Neural crest cell (in vitro differentiated cells): Measurements from ENCODE around the gene GABRG3. TPM values are rescaled to one million over a fixed set of nuclear protein-coding genes. Genes with fewer than 3 reads are reported as not detected.
A peak's percentile ranks its signal among the peaks of the same experiment; 100 is the strongest.

ENCODE experiments used
- DNase-seq: peaks from one replicate; pipeline ENCODE4 v3.0.0; 2021; ENCODE audit warnings: low read depth, mixed read lengths, low spot score
- H3K27ac Mint-ChIP-seq: one replicate; pipeline ENCODE4 v1.8.0; 2021; ENCODE audit warnings: mild to moderate bottlenecking, mixed read lengths; ENCODE audit not compliant: unreplicated experiment
- H3K27me3 Mint-ChIP-seq: 2 replicates; pipeline ENCODE4 v1.8.0; 2021; ENCODE audit warnings: low read depth, mild to moderate bottlenecking, mixed read lengths
- H3K36me3 Mint-ChIP-seq: 2 replicates; pipeline ENCODE4 v1.8.0; 2021; ENCODE audit warnings: low read depth, mild to moderate bottlenecking, mixed read lengths
- H3K4me1 Mint-ChIP-seq: 2 replicates; pipeline ENCODE4 v1.8.0; 2021; ENCODE audit warnings: mixed read lengths
- H3K4me3 Mint-ChIP-seq: one replicate; pipeline ENCODE4 v1.8.0; 2021; ENCODE audit warnings: mild to moderate bottlenecking, mixed read lengths
- H3K9me3 Mint-ChIP-seq: 2 replicates; pipeline ENCODE4 v1.8.0; 2021; ENCODE audit warnings: mixed read lengths
- total RNA-seq: library from RNA; stranded (reverse); gene quantifications from 2 replicates; pipeline ENCODE4 v1.2.1, GENCODE V29; 2021
- TF ChIP-seq, protein P1 (sequence below): fragments of 200-600 bp; sonication (generic); conservative IDR thresholded peaks from 2 replicates; pipeline ENCODE4 v1.5.0; 2021; ENCODE audit warnings: antibody characterized with exemption, mild to moderate bottlenecking

GABRG3 gene
- total RNA-seq, 1 donor from 2014 or later: 4.5 TPM

DNA sequence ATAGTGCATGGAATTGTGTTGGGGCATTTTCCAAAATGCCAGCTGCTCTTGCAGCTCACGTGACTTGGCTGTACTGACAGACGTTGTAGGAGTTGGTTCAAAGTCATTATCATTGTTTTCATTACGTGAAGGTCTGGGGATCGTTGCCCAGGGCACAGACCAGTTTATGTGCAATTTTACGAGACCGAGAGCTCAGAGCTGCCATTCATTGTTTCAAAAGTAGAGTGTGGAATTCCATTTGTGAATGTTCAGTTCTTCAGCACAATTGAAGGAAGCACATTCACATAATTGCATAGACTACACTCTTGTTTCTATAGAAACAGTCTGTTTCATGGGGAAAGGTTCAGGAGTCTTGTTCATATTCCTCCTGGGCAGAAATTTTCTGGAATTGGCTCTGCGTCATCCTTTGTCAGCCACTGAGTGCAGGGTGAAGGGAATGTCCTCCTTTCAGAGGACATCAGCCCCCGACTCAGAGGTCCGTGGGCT lies 54.5 kb downstream of the GABRG3 start:
- H3K4me3 Mint-ChIP-seq: no peak overlapping the region
- H3K9me3 Mint-ChIP-seq: peaks cover 2% of the 10 kb centered on the region
- peaks cover 28% of the 10 kb centered on the region for H3K4me1 Mint-ChIP-seq
- no peaks in the 10 kb centered on the region for H3K36me3 Mint-ChIP-seq
- no peaks in the 10 kb centered on the region for H3K27me3 Mint-ChIP-seq
- H3K27ac Mint-ChIP-seq: peak overlapping the region; percentile 8
- TF ChIP-seq, protein P1, sequence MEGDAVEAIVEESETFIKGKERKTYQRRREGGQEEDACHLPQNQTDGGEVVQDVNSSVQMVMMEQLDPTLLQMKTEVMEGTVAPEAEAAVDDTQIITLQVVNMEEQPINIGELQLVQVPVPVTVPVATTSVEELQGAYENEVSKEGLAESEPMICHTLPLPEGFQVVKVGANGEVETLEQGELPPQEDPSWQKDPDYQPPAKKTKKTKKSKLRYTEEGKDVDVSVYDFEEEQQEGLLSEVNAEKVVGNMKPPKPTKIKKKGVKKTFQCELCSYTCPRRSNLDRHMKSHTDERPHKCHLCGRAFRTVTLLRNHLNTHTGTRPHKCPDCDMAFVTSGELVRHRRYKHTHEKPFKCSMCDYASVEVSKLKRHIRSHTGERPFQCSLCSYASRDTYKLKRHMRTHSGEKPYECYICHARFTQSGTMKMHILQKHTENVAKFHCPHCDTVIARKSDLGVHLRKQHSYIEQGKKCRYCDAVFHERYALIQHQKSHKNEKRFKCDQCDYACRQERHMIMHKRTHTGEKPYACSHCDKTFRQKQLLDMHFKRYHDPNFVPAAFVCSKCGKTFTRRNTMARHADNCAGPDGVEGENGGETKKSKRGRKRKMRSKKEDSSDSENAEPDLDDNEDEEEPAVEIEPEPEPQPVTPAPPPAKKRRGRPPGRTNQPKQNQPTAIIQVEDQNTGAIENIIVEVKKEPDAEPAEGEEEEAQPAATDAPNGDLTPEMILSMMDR: no peak
- DNase-seq: no peak

DNA sequence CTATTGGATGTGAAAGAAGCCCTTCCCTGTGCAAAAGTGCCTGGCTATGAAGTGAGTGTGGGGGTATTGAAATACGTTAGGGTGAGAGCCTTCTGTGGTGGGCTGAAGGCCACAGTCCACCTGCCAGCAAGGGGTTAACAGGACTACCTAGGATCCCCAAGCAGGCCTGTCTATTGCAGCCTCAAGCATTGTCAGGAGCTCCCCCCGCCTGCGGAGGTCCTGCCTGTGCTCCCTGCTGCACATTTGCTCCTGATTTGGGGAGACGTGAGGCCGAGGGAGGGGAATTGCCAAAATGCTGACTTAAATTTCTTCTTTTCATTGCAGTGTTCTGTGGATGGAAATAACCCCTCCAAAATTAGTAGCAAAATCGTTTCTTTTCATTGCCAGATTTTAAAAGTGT lies 56.2 kb downstream of the GABRG3 start:
- Mint-ChIP-seq H3K27ac (no peak overlapping the region), H3K4me1 (peaks cover 28% of the 10 kb centered on the region), H3K9me3 (peaks cover 2% of the 10 kb centered on the region), H3K36me3 (no peaks in the 10 kb centered on the region), H3K27me3 (no peaks in the 10 kb centered on the region), H3K4me3 (no peak overlapping the region)
- TF ChIP-seq, protein P1: no peak
- DNase-seq: no peak

DNA sequence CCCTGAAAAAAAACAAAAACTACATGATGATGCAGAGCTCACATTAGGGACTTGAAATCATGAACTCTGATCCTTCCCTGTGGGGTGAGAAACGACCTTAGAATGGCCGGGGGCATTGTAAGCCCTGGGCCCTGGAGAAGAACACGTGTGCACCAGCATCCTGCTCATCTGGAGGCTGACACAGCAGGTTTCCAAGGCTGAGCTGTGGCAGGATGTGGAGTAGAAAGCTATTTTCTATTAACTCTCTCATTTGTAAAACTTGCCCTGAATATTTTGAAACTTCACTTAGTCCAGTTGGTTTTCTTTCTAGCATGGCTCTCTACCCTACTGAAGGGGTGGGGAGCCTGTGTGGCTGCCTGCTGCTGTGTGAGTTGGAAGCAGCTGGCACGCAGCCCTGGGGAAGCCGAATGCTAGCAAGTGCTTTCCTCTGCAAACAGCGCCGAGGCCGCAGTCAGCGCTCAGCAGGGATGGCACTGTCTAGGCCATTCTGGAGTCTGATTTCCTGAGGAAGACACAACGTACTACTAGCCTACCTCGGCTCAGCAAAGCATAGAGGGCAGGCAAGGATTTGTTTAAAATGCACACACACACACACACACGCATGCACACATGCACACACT lies 58.0 kb downstream of the GABRG3 start:
- H3K27me3 Mint-ChIP-seq: no peaks in the 10 kb centered on the region

DNA sequence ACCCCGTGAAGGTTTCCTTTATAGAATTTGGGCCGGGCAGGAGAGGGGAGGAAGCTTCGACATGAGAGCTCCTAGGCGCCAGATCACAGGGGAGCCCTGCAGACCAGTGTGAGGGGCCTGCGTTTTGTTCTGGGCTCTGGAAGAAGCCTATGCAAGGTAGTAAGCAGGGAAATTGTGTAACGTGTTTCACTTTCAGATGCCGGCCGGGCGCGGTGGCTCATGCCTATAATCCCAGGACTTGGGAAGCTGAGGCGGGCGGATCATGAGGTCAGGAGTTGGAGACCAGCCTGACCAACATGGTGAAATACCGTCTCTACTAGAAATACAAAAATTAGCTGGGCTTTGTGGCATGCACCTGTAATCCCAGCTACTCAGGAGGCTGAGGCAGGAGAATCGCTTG lies 65.2 kb downstream of the GABRG3 start:
- no peaks in the 10 kb centered on the region for H3K36me3 Mint-ChIP-seq
- TF ChIP-seq, protein P1: no peak
- H3K4me1 Mint-ChIP-seq: no peaks in the 10 kb centered on the region
- no peaks in the 10 kb centered on the region for H3K9me3 Mint-ChIP-seq
- no peak for DNase-seq
- H3K27ac Mint-ChIP-seq: no peak overlapping the region
- no peaks in the 10 kb centered on the region for H3K27me3 Mint-ChIP-seq
- no peak overlapping the region for H3K4me3 Mint-ChIP-seq

More for the DNA sequence above, 58.0 kb downstream of the GABRG3 start:
- Mint-ChIP-seq H3K36me3 (no peaks in the 10 kb centered on the region), H3K9me3 (peaks cover 2% of the 10 kb centered on the region), H3K4me3 (no peak overlapping the region), H3K4me1 (peaks cover 28% of the 10 kb centered on the region), H3K27ac (no peak overlapping the region)
- DNase-seq: no peak
- TF ChIP-seq, protein P1: no peak

DNA sequence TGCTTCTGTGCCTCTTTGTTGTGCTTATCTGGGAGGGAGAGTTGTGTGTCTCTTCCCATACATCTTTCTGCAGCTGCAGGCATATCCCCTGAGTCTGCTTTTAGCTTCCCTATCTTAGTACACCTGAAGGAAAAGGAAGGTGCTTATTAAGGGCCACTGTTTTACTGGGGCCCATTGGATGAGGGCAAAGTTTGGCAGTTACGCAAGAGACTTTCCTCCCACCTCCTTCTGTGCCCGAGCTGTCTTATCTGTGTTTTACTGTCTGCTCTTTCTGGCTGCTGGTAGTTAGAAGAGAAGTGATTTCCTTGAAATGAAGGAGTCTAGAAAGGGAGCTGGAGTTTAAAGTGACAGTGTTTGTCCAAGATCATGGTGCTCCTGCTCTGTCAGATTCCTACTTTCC lies 66.5 kb downstream of the GABRG3 start:
- no peak overlapping the region for H3K27ac Mint-ChIP-seq
- no peaks in the 10 kb centered on the region for H3K4me1 Mint-ChIP-seq
- DNase-seq: no peak
- H3K4me3 Mint-ChIP-seq: no peak overlapping the region
- H3K27me3 Mint-ChIP-seq: no peaks in the 10 kb centered on the region
- no peaks in the 10 kb centered on the region for H3K9me3 Mint-ChIP-seq
- TF ChIP-seq, protein P1: no peak
- H3K36me3 Mint-ChIP-seq: no peaks in the 10 kb centered on the region
